Adrenal gland (tissue), 12 donors: Measurements from ENCODE around the gene NME7. TPM values are rescaled to one million over a fixed set of nuclear protein-coding genes. Genes with fewer than 3 reads are reported as not detected.

Experiments used
- DNase-seq, 7 donors: peaks; one replicate each; pipeline ENCODE4 v3.0.0-alpha.2; 2019 to 2020
- H3K27ac ChIP-seq, 5 donors: fragments of 200-600 bp; sonication (generic) in 4 of 5; 1 replicate in 3 of 5; 2 replicates in 2 of 5; pipeline versions ENCODE4 v1.5.1 to v1.8.0; 2016 to 2020; ENCODE audit warnings: mild to moderate bottlenecking in 1 of 5
- H3K27me3 ChIP-seq: fragments of 200-600 bp; 2 replicates; pipeline ENCODE4 v1.8.0; 2021
- H3K36me3 ChIP-seq, 2 donors: fragments of 200-600 bp; replicated peaks in 1 of 2; 1 replicate in 1 of 2; 2 replicates in 1 of 2; pipeline versions ENCODE4 v1.5.1 to v1.8.0; 2018 to 2022
- H3K4me1 ChIP-seq, 2 donors: fragments of 200-600 bp; replicated peaks in 1 of 2; 1 replicate in 1 of 2; 2 replicates in 1 of 2; pipeline versions ENCODE4 v1.5.1 to v1.8.0; 2018 to 2021
- H3K4me3 ChIP-seq, 4 donors: fragments of 200-600 bp; sonication (generic) in 3 of 4; one replicate each; pipeline ENCODE4 v1.5.1; 2016 to 2018
- H3K9me3 ChIP-seq, 3 donors: fragments of 200-600 bp; sonication (generic) in 1 of 3; replicated peaks in 1 of 3; 1 replicate in 2 of 3; 2 replicates in 1 of 3; pipeline versions ENCODE4 v1.5.1 to v1.8.0; 2016 to 2021
- POLR2A ChIP-seq, 2 donors: fragments of 450-650 bp; IDR thresholded peaks; one replicate each; pipeline ENCODE4 v1.6.1; 2017; ENCODE audit warnings: antibody characterized with exemption in 2 of 2, mild to moderate bottlenecking in 2 of 2, moderate library complexity in 1 of 2
- WGBS, 4 donors: extraction: QIAGEN DNeasy Blood & Tissue Kit in 2 of 4; methylation state at CpG; one replicate each; pipeline versions ENCODE4 v1.1.5 to v1.1.7; 2013 to 2017; 5-methylcytosine and 5-hydroxymethylcytosine counted together
- intact Hi-C, 2 donors: fragments of 100-400 bp; cut with DNase I; formaldehyde crosslinking; loops; one replicate each; pipeline versions ENCODE4 v1.14.1 to v1.15.0; 2022 to 2023
- polyA plus RNA-seq, 3 donors: library from polyadenylated mRNA; stranded (reverse); fragments of 200-250 nt in 2 of 3; fragments of 350-450 nt in 1 of 3; fragmentation: Illumina TruSeq in 1 of 3; extraction: RNeasy Lipid Tissue Mini Kit (QIAGEN cat#74804) in 1 of 3; gene quantifications; one replicate each; pipeline ENCODE4 v1.2.3, GENCODE V29; 2013 to 2014
- total RNA-seq, 9 donors: library from RNA; depleted of rRNA in 4 of 9; stranded (reverse); fragments of >200 nt in 4 of 9; fragments of 120-200 nt in 1 of 9; fragmentation: NEBNext Ultra II Directional in 1 of 9; extraction: Animal tissue kit (Norgen Biotek cat#: 25700) in 1 of 9; gene quantifications; one replicate each; pipeline versions ENCODE4 v1.1.0 to v1.2.4, GENCODE V29; 2013 to 2023
- TF ChIP-seq, protein P1 (sequence below), 6 experiments: fragments of 450-650 bp in 4 of 6; fragments of 200-600 bp in 2 of 6; sonication (generic) in 1 of 6; IDR thresholded peaks; 1 replicate in 5 of 6; 2 replicates in 1 of 6; pipeline versions ENCODE4 v1.5.1 to v1.8.0; 2016 to 2021; ENCODE audit warnings: antibody characterized with exemption in 6 of 6, mild to moderate bottlenecking in 2 of 6, moderate library complexity in 1 of 6
- donor health status: healthy with polysubstance abuse.
- donor health status: Bipolar disorder and iron deficiency.
- donor health status: DM: yes; HTN: yes; CAD: no.
- donor health status: DM: no; HTN: no; CAD: no.
- donor health status: DM: no; HTN: no; CAD: no.
- donor health status: DM: yes; HTN: yes; CAD: no.

Gene NME7
- total and polyA plus RNA-seq, 12 donors, result 3.3 to 41.4 (median 15.6) TPM

DNA sequence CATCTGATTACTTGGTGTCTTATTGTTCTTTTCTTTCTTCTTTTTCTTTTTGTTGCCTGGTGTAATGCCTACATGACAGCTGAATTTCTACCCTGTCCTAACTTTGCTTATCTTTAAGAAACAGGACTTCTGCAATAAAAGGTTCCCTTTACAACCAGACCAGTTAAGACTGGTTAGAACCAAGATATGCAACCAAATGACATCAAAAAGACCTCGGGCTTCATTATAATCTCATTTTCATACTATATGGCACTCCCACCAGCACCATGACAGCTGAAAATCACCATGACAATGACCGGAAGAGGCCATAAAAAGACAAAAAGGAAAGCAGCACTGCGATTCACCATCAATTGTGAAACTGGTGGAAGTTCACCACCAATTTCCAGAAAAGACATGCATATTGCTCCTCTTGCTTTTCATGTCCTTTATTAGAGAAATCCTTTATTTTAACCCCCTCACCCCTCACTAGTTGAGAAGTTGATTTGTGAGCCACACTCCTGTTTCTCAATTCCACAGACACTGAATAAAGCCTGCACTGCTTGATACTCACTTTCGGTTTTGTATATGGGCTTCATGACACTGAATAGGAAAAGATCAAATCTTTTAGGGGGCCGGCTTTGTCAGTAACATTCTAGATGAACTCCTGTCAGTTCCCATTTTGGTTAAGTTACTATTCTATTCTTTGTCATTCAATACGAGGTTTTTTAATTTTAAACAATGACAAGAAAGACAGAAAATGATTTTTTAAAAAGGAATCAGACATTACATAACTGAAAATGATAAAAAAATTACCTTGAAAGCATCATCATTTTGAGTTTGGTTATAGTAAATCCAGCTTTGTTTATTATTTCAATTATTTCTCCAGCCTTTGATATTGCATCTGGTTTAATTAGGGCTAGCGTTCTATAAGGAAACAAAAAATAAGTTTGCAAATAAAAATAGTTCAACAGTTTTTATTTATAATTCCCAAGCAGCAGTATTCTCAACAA, 58.1 kb downstream of the NME7 start:
- Histone ChIP-seq H3K27ac (no peak overlapping the region), H3K4me3 (peak overlapping the region in 1 of 4 donors; percentile 15), H3K27me3 (no peaks in the 10 kb centered on the region), H3K4me1 (peaks cover 0 to 3% of the 10 kb centered on the region in 2 donors), H3K9me3 (no peaks in the 10 kb centered on the region), H3K36me3 (no peaks in the 10 kb centered on the region)
- intact Hi-C loops, result no loop called here
- TF ChIP-seq POLR2A (IDR thresholded peaks at IDR 0.05), result no peak
- TF ChIP-seq, protein P1, sequence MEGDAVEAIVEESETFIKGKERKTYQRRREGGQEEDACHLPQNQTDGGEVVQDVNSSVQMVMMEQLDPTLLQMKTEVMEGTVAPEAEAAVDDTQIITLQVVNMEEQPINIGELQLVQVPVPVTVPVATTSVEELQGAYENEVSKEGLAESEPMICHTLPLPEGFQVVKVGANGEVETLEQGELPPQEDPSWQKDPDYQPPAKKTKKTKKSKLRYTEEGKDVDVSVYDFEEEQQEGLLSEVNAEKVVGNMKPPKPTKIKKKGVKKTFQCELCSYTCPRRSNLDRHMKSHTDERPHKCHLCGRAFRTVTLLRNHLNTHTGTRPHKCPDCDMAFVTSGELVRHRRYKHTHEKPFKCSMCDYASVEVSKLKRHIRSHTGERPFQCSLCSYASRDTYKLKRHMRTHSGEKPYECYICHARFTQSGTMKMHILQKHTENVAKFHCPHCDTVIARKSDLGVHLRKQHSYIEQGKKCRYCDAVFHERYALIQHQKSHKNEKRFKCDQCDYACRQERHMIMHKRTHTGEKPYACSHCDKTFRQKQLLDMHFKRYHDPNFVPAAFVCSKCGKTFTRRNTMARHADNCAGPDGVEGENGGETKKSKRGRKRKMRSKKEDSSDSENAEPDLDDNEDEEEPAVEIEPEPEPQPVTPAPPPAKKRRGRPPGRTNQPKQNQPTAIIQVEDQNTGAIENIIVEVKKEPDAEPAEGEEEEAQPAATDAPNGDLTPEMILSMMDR (IDR thresholded peaks at IDR 0.05), result no peak
- DNase-seq, result no peak
- 69 to 80% (median 74%) methylated on average over 7 of the region's 7 CpGs for WGBS, 4 donors

DNA sequence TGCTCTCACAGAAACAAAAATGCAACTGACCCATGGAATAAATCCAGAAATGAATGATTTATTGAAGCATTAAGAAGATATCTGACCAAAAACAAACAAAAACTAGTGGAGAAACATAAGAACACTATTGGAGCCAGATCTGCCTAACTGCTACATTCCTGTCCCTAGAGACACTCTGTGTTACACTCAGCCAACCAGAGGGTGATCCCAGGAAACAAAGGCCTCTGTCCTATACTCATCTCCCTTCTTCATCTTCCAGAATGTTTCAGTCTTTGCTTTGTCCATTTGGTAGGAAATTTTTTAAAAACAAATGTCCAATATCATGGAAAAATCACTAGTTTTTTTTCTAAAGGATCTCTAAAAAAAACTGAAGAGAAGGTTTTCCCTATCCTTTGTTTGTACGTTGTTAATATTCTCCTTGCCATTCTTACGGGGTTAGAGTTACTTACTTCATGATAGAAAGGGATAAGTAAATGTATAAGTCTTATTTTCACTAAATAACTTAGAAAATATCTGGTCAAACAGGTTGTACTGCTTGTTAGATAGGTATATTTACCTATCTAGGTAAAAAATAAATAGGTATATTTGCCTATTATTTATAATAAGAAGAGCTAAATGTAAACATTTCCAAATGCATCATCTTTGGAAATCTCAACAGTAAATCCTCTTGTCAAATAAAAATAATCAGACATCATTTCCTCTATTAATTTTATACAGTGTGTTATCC, 59.1 kb downstream of the NME7 start:
- WGBS, 4 donors, result 85 to 94% (median 88%) methylated on average over 2 of the region's 2 CpGs
- H3K9me3 ChIP-seq, result no peaks in the 10 kb centered on the region
- no peaks in the 10 kb centered on the region for H3K27me3 ChIP-seq
- no peak overlapping the region for H3K4me3 ChIP-seq
- no peak for TF ChIP-seq POLR2A (IDR thresholded peaks at IDR 0.05)
- TF ChIP-seq, protein P1 (IDR thresholded peaks at IDR 0.05), result no peak
- H3K36me3 ChIP-seq, result no peaks in the 10 kb centered on the region
- DNase-seq, result no peak
- H3K4me1 ChIP-seq, result peaks cover 0 to 3% of the 10 kb centered on the region in 2 donors
- intact Hi-C loops, result no loop called here
- H3K27ac ChIP-seq, result no peak overlapping the region

DNA sequence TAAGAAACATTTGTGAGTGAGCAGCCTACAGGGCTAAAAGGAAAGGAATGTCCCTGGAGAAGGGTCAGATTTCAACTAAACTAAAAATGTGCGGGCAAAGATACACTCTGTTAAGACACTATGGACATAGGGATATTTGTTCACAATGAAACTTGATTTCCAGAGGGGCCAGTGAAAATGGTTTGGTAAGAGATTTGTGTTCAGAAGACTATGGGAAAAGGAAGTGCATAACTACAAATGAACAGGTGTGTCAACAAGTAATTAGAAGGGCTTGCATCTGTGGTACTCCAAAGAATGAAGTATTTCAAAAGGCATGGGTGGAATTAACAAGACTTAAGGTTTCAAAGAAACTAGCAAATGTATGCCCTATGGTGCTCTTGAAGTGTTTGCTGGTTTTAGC, 60.4 kb downstream of the NME7 start:
- DNase-seq, result no peak
- H3K27me3 ChIP-seq, result no peaks in the 10 kb centered on the region
- WGBS, 4 donors, result 85 to 95% (median 91%) methylated on average over 1 of the region's 1 CpG
- TF ChIP-seq, protein P1 (IDR thresholded peaks at IDR 0.05), result no peak
- no peak for TF ChIP-seq POLR2A (IDR thresholded peaks at IDR 0.05)
- intact Hi-C loops, result no loop called here
- peaks cover 0 to 3% of the 10 kb centered on the region in 2 donors for H3K4me1 ChIP-seq
- H3K9me3 ChIP-seq, result no peaks in the 10 kb centered on the region
- H3K36me3 ChIP-seq, result no peaks in the 10 kb centered on the region
- no peak overlapping the region for H3K27ac ChIP-seq
- no peak overlapping the region for H3K4me3 ChIP-seq

DNA sequence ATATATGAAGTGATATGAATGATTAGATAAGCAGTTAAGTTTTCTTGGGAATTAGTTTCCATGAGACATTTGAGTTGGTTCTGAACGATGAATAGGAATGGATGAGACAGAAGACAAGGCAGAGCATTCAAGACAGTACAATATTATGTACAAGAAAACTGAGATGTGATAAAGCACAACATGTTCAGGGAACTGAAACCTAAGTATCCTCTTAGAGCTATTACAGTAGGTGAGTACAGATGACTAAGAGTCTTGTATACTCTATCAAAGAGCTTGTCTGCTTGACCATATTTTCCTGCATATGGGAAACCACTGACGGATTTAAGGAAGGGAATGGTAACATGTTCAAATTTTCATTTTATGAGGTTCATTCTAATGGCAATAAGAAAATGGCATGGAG, 61.6 kb downstream of the NME7 start:
- H3K27me3 ChIP-seq, result no peaks in the 10 kb centered on the region
- TF ChIP-seq POLR2A (IDR thresholded peaks at IDR 0.05), result no peak
- TF ChIP-seq, protein P1 (IDR thresholded peaks at IDR 0.05), result no peak
- no peaks in the 10 kb centered on the region for H3K36me3 ChIP-seq
- H3K4me3 ChIP-seq, result no peak overlapping the region
- H3K4me1 ChIP-seq, result peaks cover 0 to 3% of the 10 kb centered on the region in 2 donors
- no peak overlapping the region for H3K27ac ChIP-seq
- WGBS, 4 donors, result 94 to 100% (median 95%) methylated on average over 2 of the region's 2 CpGs
- no peak for DNase-seq
- H3K9me3 ChIP-seq, result no peaks in the 10 kb centered on the region
- intact Hi-C loops, result no loop called here
